ENCODE measurements around the gene FAM163B.

The FAM163B gene

DNA sequence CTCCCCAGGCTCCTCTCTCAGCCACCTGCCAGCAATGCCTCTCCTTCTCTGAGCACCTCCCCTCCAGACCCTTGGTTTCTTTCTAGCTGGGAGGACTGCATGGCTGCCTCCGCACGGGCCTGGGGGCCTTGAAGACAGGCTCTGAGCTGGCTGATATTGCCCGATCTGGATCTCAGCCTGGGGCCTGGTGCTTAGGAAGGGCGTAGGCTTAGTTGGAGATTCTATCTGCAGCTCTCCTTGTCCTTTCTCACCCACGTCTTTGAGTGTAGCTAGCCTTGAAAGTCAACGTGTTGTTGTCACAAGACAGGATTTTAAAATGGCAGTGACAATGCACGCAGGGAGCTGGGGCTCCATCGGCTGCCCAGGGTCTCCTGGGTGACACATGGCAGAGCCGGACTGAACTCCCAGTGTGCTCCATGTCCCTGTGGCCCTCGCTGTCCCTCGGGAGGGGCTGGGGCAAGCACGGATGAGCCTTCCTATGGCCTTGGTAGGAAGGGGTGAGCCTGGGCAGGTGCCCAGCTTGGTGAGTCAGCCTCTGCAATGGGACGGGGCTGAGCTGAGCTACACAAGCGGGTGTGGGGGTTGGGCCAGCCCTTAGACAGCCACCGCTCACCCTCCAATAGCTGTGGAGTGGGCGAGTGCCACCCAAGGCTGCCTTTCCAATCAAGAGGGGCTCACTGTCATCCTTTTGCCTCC lies 65.3 kb downstream of the FAM163B start:
- no peak for DNase-seq (ENCODE audit: low spot score)

DNA sequence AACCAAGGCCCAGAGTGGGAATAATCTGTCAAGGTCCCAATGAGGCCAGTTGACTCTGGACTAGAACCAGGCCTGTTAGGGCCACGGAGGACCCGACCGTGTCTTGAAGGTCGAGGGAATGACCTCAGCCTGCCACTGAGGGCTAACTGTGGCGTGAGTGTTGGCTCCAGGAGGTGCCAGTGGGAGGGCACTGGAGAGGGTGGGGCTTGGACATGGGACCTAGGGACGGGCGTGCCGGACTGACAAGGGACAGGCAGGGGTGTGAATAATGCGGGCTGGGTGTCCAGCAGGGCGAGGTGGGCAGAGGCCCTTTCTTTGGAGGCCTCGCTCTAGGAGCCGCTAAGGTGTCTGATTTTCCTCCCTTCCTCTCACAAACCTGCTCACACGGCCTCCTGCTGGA lies 67.2 kb downstream of the FAM163B start:
- DNase-seq (ENCODE audit: low spot score), result no peak

DNA sequence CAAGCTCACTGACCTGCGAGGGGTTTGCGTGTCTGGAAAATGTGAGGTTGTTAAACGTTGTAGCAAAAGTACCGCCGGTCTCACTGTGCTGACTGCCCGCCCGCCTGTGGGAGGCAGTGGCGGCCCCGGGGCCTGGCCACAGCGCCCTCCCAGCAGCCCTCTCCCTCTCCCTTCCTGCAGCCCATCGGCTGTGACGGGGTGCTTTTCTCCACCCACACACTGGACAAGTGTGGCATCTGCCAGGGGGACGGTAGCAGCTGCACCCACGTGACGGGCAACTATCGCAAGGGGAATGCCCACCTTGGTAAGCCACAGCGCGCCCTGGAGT lies 68.5 kb downstream of the FAM163B start:
- no peak for DNase-seq (ENCODE audit: low spot score)

DNA sequence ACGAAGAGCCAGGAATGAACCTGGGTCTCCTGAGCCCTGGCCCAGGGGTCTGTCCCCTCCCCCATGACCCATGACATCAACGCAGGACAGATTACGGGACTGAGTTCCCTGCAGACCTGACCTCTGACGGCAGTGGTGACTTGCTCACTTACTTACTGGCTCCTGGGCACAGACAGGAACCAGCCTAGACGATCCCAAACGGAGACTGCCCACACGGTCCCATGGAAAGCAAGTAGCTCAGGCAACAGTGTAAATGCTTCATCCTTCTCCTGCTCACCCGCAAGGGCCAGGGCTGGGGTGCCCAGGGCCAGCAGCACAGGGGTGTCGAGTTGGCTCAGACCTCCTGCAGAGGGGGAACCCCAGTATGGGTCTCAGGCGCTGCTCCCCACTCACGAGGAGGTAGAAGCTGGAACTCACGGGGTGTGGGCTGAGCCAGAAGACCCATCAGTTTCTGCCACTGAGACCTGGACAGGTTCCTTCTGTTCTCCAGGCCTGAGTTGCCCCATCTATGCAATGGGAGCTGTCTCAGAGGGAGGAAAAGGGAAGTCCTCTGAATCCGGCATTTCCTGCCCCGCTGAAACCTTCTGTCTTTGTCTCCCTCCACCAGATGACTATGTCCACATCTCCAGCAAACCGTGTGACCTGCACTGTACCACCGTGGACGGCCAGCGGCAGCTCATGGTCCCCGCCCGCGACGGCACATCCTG lies 69.0 kb downstream of the FAM163B start:
- DNase-seq (ENCODE audit: low spot score), result no peak

DNA sequence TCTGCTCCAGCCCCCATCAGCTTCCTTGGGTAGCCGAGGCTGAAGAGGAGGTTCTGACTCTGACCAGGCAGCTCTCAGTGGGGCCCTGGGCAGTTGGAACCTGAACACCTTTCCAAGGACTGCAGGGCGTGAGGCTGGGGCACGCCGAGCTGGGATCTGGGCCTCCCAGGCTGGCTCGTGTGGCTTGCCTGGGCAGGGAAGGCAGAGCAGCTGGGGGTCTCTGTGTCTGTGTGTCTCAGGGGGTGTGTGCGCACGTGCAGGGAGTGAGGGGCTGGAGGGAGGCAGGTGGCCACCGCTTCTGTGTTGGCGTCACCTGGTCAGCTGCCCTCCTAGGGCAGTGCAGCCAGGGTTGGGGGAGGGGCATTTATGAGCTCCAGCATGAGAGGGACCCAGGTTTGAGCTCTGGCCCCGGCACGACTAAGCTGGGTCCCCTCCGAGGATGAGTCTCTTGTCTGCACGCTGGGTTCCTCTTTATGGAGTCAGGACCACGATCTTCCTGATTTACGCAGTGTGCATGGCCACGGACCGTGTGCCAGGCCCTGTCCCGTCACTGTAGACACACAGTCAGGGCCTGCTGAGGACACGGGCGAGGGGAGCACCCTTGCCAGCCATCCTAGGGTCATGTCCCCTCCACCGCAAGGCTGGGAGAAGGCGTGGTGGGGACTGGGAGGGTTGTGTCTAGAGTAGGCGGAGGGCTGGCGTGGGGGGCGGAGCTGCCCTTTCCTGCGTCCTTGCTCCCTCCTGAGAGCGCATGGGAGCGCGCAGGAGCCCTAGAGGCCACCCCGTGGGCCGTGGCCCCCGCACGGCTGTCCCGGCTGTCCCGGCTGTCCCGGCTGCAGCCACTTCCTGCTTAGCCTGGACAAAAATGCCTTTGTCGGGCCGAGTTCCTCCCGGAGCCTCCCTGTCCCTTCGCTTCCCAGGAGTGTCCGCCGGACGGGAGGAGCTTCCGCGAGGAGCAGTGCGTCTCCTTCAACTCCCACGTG lies 70.0 kb downstream of the FAM163B start:
- no peak for DNase-seq (ENCODE audit: low spot score)

DNA sequence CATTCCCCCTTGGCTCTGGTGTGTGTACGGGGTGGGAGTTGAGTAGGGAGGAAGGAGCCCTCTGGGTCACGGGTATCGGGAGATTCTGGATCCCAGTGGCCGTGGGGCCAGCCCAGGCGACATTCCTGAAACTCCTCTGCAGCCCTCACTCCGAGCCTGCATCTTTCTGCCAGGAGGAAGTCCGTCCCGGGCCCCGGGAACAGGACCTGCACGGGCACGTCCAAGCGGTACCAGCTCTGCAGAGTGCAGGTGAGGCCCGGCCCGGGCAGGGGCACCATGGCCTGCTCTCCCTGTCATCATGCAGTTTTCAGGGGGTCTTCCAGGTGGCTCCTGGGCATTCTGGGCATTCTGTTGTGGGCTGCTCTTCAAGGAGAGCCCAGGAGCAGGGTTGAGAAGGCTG lies 71.0 kb downstream of the FAM163B start:
- DNase-seq (ENCODE audit: low spot score), result no peak

DNA sequence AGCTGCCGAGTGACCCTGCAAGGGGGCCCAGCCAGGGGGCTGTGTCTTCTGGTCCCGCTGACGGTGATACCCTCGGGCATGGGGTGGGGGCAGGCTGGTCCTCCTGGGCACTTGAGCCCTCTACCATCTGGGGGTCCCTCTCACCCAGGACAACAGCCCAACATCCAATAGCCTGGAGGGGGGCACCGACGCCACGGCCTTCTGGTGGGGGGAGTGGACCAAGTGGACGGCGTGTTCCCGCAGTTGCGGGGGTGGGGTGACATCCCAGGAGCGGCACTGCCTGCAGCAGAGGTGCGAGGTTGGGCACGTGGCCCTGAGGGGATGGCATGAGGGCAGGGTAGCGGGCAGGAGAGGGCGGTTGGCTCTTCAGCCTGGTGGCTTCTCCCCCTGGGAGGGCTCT lies 71.9 kb downstream of the FAM163B start:
- no peak for DNase-seq (ENCODE audit: low spot score)

DNA sequence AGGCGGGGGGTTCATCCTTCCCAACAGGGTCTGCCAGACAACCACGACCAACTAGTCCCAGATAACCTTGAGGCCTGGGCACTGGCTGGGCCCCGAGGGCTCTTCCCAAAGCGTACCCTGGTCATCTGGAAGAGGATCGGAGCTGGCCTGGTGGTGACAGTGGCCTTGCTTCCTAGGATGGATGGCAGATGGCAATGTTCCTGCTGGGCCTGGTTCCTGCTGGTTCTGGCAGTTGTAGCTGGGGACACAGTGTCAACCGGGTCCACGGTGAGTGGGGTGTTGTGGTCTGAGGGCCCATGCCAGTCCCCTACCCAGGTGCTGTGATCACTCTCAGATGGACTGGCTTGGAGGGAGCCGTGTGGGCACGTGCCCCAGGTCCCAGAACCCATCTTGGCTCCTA lies 72.7 kb downstream of the FAM163B start:
- no peak for DNase-seq (ENCODE audit: low spot score)

DNA sequence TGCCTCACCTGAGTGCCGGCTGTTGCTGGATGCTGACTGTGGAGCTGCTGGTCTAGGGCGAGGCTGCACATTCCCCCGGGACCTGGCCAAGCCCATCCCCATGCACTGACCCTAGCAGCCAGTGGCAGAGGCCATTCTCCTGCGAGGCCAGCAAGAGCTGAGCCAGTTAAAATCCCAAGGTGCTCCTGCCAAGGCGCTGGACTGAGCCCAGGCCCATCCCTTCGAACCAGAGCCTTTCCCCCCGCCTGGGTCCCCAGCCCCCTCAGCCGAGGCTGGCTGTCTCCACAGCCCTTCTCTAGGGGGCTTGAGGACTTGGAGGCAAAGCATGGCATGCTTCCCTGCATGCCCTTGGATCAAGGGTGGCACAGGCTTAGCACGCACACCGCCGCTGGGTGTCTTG lies 73.1 kb downstream of the FAM163B start:
- no peak for DNase-seq (ENCODE audit: low spot score)

DNA sequence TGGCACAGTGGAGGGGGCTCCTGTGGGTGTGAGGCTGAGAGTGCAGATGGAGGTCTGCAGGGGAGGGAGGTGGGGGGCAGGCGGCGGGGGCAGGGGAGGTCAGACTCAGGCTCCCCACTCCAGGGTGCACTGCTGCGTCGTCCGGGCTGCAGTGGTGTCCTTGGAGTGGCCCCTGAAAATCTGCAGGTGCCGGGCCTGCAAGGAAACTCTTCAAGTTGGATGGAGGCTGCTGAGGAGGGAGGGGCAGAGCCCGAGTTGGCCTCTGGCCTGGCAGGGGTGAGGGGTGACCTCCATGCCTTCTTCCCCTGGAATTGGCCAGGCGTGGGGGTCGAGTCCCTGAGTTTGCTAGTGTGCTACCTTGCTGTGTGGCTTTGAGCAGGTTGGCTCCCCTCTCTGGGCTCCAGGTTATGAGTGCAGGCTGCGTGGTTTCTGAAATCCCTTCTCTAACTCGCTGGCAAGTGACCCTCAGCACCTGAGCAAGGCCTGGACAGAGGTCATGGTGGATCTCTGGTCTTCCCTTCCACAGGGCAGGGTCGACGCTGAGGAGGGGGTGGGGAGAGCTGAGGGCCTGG lies 73.8 kb downstream of the FAM163B start:
- DNase-seq (ENCODE audit: low spot score), result no peak

DNA sequence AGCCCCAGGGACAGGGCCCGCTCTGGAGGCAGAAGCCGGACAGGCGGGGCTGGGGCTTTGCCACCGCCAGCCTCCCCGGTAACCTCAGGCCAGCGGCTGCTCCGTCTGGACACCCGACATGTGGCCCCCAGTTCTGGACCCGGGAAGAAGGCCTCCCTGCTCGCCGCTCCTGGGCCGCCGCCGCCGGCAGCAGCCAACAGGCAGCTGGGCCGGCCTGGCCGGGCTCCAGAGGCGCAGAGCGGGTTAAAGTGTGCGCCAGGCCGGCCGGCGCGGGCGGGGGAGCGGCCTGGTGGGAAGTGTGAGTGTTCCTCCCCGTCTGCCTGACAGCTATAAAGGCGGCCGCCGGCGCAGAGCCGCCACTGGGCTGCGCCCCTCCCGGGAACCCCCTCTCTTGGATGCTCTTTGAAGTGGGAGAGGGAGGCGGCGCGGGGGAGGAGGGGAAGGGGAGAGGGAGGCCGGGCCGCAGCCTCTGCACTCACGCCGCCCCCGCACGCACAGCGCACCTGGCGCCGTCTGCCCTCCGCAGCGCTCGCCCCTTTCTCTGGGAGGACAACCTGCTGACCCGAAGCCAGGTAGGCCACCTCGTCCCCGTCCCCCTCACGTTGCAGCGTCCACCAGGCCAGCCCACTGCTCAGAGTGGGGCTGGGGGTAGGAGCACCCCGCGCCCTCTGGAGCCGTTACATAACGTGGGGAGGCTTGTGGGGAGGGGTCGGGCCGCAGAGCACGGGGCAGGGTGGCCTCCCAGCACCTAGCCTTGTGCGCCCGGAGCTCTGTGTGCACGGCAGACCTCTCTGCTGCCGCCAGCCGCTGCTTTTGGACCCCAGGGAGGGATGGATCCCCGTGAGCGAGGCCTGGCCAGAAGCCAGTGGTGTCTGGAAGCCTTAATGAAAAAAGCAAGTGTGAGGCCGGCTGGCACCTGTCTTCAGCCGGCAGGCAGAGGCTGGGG lies 74.6 kb downstream of the FAM163B start, which contains the start of gene ADAMTSL2:
Gene ADAMTSL2 (plus strand): TSS at position 359 of the 946 bp plus-strand sequence. CDS start 2,009 bp downstream, outside the sequence.
- peak; percentile 28 for DNase-seq (ENCODE audit: low spot score)

DNA sequence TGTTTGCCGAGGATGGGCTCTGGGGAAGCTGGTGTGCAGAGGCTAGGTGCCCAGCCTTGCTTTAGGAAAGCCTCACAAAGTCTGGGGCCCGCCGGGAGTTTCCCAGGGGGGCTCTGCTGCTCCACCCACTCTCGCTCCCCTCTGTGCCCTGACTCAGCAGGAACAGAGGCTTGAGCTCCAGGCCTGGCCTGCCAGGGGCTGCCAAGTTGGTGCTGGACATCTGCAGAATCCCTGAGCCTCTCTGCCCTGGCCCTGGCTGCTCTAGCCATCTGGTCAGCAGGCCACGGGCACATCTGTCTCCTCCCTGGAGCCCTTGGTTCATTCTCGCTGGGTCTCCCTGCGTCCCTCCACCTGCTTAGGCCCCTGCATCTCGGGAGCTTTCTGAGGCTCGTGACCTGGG lies 75.3 kb downstream of the FAM163B start:
- no peak for DNase-seq (ENCODE audit: low spot score)

DNA sequence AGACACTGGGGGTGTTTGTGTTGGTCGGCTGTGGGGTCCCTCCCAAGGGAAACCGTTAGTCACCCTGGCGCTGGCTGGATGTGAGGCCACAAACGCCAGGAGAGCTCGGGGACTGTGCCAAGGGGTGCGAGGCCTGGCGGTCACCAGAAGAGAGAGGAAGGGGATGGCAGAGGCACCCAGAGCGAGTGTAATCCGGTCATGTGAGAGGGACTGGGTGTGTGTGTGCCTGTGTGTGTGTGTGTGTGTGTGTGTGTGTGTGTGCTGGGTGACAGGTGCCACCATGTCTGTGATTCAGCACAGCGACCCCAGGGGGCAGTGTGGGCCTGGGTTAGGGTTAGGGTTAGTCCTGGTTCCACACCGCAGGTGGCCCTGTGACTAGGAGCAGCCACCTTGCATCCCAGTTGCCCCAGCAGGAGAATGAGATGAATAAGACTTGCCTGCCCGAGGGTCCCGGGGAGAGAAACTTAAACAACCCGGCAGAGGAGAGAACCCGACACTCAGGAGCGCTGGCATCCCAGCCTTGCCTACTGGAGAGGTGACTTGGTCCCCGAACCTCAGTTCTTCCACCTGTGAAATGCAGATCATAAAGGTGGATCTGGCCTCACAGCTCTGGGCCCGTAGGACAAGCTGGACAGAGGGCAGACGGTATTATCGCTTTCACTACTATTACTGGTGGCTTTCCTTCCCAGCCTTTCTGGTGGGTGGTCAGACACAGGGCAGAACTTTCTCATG lies 76.1 kb downstream of the FAM163B start:
- peak; percentile 86 for DNase-seq (ENCODE audit: low spot score)

DNA sequence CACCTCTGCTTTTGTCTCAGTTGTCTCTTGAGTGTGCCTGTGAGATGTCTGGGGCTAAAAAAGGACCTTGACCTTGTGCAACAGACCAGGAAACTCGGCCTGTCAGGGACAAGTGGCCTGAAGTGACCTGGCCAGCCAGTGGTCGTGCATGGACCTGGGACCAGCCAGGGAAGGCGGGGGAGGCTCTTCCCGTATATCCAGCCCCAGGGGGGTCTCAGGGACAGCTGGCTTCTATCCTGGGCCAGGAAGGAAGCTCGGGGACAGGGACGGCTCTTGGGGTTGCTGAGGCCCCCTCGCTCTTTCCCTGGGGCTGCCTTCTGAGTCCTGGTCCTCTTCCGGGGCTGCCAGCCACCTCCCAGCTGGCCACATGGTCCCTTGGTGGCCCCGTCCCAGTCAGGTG lies 77.9 kb downstream of the FAM163B start:
- DNase-seq (ENCODE audit: low spot score), result no peak

DNA sequence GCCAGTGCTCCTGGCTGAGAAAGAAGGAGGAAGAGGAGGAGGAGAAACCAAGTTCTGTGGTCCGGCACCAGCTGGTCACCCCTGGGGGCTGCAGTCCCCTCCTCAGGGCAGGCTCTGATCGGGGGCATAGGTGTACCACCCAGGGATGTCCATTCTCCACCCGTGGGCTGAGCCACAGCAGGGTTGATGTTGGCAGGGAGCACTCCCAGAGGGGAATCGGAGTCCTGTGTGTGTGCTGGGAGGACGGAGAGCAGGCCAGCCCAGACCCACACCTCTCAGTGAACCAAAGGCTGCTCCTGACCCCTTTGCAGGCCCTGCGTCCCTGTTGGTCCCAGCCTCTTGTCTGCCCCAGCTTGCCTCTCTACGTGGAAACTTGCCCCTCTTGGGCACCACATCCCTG lies 79.3 kb downstream of the FAM163B start:
- no peak for DNase-seq (ENCODE audit: low spot score)

DNA sequence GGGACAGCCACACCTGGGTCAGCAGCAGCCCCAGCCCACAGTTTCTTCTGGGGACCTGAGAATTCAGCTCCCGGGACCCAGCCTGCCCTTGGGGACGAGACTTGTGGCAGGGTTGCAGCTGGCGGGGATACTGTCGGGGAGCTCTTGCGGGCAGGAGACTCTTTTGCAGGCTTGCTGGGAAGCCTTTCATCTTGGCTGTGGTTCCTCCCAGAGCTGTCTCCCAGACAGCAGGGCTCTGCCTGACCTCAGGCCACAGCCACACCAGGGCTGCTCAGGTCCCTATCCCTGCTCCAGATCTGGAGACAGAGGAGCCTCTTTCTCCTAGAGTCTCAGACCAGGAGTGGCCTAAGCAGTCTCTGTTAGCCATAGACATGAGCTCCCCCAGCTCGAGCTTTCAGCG lies 79.7 kb downstream of the FAM163B start:
- no peak for DNase-seq (ENCODE audit: low spot score)

DNA sequence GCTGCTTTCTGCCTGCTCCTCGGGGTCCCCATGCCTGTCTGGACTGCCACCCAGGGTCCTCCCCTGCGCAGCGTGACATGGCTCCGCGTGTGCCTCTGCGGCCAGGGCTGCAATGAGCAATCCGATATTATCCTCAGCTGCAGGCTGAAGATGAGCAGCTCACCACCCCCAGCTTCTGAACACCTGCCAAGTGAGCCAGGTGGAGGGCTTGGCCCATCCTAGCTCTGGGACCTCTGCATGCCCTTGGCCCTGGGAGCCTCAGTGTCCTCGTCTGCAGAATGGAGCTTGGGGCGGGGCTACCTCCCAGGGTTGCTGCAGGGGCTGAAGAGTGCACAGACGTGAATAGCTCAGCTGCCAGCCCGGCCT lies 80.3 kb downstream of the FAM163B start:
- no peak for DNase-seq (ENCODE audit: low spot score)

DNA sequence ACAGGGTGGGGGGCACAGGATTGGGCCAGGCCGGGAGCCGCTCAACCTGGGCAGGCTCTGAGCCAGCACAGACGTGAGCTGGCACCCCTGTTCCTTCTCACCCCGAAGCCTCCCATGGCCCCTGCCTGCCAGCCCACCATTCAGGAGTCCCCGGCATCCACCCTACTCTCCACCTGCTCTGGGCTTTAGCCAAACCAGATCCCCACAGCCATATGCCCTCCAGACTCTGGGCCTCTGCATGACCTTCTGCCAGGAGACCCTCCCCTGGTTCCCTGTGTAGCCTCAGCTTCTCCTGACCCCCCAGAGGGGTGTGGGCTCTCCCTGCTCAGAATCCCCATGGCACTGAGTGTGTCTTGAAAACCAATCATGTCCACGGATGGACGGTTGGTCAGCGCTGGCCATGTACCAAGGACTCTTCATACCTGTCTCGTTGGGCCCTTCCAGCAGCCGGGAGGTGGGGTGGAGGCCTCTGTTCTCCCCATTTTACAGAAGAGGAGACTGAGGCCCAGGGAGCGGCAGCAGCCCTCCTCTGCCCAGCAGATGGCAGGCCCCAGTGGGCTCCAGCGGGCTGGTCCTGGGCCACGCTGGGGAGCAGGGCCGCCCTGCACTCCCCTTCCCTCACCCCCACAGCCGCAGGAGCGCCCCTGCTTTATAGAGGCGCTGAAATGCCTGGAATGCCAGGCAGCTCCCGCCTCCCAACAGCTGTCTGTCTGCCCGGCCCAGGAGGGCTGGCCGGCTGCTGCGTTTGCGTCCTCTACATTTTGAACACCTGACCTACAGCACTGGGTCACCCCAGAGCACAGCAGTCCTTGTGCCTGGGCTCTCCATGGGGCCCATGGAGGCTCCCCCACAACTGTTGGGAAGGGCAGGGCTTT lies 81.0 kb downstream of the FAM163B start:
- no peak for DNase-seq (ENCODE audit: low spot score)

DNA sequence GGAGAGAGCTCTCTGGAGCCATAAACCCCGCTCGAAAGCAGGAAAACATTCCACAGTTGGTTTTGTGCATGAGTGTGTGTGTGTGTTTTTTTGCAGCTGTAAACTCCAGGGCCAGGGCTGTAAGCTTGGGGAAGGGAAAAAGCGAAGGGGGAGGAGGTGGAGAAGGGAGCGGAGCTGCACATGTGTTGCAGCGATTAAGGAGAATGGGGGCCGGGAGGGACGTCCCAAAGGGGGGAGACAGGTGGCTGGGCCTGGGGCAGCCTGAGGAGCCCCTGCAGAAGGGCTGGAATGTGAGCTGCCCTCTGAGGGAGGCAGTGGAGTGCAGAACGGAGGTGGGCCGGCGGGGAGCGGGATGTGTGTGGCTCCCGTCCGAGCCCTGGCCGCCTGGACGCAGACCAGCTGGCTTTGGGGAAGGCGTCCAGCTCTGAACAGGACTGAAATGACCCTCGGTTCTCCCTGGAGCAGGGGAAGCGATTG lies 81.7 kb downstream of the FAM163B start:
- DNase-seq (ENCODE audit: low spot score), result no peak
